ENCODE measurements around the gene ATE1.

ATE1 gene

DNA sequence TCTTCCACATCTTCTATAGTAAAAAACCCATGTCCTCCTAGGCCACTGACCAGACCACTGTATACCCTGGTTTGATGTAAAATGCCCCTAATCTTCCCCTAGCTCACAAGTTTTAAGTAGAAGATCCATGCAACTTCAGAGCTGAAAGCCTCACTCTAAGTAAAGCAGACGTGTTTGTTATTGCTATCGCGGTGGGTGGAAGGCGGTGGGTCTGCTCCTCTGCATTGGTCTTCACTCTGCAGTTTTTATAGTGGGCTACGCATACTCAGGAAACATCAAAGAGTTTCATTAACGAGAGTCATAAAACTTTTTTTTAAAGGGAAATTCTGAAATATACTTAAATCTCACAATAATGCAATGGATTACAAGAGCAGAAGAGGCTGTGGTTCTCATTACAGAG, 91.7 kb downstream of the ATE1 start:
- Mint-ChIP-seq H3K27me3 (ENCODE audit: low read depth) (no peaks in the 10 kb centered on the region), H3K4me3 (no peak overlapping the region), H3K9me3 (no peaks in the 10 kb centered on the region), H3K4me1 (no peaks in the 10 kb centered on the region), H3K27ac (no peak overlapping the region), H3K36me3 (ENCODE audit: low read depth) (peaks cover 42% of the 10 kb centered on the region)
- TF ChIP-seq, protein P1, sequence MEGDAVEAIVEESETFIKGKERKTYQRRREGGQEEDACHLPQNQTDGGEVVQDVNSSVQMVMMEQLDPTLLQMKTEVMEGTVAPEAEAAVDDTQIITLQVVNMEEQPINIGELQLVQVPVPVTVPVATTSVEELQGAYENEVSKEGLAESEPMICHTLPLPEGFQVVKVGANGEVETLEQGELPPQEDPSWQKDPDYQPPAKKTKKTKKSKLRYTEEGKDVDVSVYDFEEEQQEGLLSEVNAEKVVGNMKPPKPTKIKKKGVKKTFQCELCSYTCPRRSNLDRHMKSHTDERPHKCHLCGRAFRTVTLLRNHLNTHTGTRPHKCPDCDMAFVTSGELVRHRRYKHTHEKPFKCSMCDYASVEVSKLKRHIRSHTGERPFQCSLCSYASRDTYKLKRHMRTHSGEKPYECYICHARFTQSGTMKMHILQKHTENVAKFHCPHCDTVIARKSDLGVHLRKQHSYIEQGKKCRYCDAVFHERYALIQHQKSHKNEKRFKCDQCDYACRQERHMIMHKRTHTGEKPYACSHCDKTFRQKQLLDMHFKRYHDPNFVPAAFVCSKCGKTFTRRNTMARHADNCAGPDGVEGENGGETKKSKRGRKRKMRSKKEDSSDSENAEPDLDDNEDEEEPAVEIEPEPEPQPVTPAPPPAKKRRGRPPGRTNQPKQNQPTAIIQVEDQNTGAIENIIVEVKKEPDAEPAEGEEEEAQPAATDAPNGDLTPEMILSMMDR (IDR thresholded peaks at IDR 0.05; ENCODE audit: unreplicated experiment in 3 of 3) = no peak

DNA sequence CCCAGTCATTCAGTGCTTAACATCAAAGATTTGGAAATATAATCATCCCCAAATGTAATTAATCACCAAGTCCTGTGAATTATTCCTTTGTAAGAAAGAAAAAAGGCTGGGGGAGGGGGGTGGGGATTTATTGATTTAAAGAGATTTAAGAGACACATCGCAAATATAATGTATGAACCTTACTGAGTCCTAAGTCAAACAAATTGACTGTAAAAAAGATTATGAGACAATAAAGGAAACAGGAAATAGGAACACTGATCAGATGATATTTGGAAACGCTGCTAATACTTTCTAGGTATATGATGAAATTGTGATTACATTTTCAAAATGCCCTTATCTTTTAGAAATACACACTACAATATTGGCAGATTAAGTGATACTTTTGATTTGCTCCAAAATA, 92.5 kb downstream of the ATE1 start:
- Mint-ChIP-seq H3K9me3 (no peaks in the 10 kb centered on the region), H3K27ac (no peak overlapping the region), H3K36me3 (ENCODE audit: low read depth) (peaks cover 43% of the 10 kb centered on the region), H3K4me3 (no peak overlapping the region), H3K4me1 (no peaks in the 10 kb centered on the region), H3K27me3 (ENCODE audit: low read depth) (no peaks in the 10 kb centered on the region)
- TF ChIP-seq, protein P1 (IDR thresholded peaks at IDR 0.05; ENCODE audit: unreplicated experiment in 3 of 3) = no peak

DNA sequence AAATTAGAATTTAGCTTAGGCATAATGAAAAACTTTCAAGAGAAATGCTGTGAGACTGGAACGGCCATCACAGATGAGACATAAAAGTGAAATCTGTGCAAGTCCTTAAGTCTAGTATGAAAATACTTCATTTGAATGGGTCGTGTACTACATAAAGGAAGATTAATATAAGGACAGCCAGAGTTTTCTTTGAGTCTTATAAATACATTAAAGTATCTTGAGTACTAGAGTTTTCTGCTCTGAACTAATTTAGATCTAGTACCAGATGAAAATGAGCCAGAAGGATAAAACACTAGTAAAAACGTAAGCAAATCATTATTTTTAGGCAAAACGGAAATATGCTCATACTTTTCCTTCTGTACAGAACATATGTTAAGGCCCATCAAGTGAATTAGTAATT, 93.1 kb downstream of the ATE1 start:
- TF ChIP-seq, protein P1 (IDR thresholded peaks at IDR 0.05; ENCODE audit: unreplicated experiment in 3 of 3) = no peak
- Mint-ChIP-seq H3K9me3 (no peaks in the 10 kb centered on the region), H3K4me1 (no peaks in the 10 kb centered on the region), H3K36me3 (ENCODE audit: low read depth) (peaks cover 49% of the 10 kb centered on the region), H3K4me3 (no peak overlapping the region), H3K27me3 (ENCODE audit: low read depth) (no peaks in the 10 kb centered on the region), H3K27ac (no peak overlapping the region)

DNA sequence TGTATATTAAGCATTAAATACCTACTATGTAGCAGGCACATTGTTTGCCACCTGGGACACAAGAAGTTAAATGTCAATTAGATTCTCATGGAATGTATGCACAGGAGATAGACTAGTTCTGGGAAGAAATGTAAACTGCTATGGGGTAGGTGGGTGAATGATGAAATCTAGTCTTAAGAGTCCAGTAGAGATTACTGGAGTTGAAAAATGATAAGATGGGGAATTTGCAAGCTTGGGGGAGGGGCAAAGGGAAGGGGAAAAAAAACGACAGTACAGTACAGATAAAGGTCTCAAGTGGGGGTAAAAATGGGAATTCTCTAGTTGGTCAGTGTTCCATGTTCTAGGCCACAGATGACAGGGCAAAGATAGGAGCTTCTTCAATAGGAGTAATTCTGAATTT, 94.4 kb downstream of the ATE1 start:
- H3K27me3 Mint-ChIP-seq (ENCODE audit: low read depth) = no peaks in the 10 kb centered on the region
- H3K36me3 Mint-ChIP-seq (ENCODE audit: low read depth) = peaks cover 56% of the 10 kb centered on the region
- H3K27ac Mint-ChIP-seq = no peak overlapping the region
- H3K9me3 Mint-ChIP-seq = no peaks in the 10 kb centered on the region
- H3K4me1 Mint-ChIP-seq = no peaks in the 10 kb centered on the region
- no peak overlapping the region for H3K4me3 Mint-ChIP-seq
- TF ChIP-seq, protein P1 (IDR thresholded peaks at IDR 0.05; ENCODE audit: unreplicated experiment in 3 of 3) = no peak

DNA sequence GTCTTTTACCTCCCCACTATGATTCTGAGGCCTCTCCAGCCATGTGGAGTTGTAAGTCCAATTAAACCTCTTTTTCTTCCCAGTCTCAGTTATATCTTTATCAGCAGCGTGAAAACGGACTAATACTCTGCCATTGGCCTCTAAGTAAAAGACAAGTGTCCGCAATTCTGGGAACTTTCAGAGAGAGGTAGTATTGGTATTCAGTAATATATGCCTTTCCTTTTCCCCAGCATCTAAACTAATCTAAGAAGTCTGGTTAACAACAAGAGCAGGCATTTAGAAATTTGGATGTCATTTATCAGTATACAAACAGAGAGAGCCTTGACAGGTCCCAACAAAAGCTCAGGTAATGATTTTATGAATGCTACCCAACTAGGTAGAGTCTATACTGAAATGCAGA, 95.2 kb downstream of the ATE1 start:
- Mint-ChIP-seq H3K4me1 (no peaks in the 10 kb centered on the region), H3K27me3 (ENCODE audit: low read depth) (no peaks in the 10 kb centered on the region), H3K9me3 (no peaks in the 10 kb centered on the region), H3K4me3 (no peak overlapping the region), H3K27ac (no peak overlapping the region), H3K36me3 (ENCODE audit: low read depth) (peaks cover 57% of the 10 kb centered on the region)
- TF ChIP-seq, protein P1 (IDR thresholded peaks at IDR 0.05; ENCODE audit: unreplicated experiment in 3 of 3) = no peak

DNA sequence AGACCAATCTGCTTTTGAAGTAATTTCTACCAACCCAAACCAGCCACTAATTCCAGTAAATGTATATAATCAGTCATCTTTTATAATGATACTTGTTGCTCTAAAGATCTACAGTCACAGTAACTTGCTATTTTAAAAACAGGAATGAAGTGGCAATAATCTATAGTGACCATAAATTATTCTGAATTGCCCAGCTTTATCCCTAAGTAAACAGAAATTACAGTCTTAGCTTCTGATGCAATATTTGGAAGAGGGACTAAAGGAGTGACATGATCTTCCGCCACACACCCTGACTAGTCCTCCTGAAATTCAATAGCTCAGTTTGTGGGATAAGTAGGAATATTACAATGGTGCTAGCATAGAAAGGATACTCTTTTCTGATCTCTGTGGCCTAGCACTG, 96.1 kb downstream of the ATE1 start:
- Mint-ChIP-seq H3K4me1 (no peaks in the 10 kb centered on the region), H3K9me3 (no peaks in the 10 kb centered on the region), H3K27ac (no peak overlapping the region), H3K27me3 (ENCODE audit: low read depth) (no peaks in the 10 kb centered on the region), H3K36me3 (ENCODE audit: low read depth) (peaks cover 65% of the 10 kb centered on the region), H3K4me3 (no peak overlapping the region)
- TF ChIP-seq, protein P1 (IDR thresholded peaks at IDR 0.05; ENCODE audit: unreplicated experiment in 3 of 3) = no peak
